ENCODE results near the gene RPTOR. TPM values are rescaled to one million over a fixed set of nuclear protein-coding genes. Genes with fewer than 3 reads are reported as not detected.
A peak's percentile ranks its signal among the peaks of the same experiment; 100 is the strongest.

The RPTOR gene
- polyA plus RNA-seq, 4 donors = 3.2 to 16.5 (median 10.1) TPM

GRCh38 chr17:80978499-80979497, 434.2 kb downstream of the RPTOR start:
- peaks cover 0 to 22% (median 3%) of the 10 kb centered on the region in 3 donors for H3K27me3 ChIP-seq (ENCODE audit: control insufficient read depth in 3 of 3, insufficient read depth in 3 of 3, low read length in 3 of 3)
- H3K4me3 ChIP-seq (ENCODE audit: low read depth in 1 of 3, low read length in 3 of 3) = no peak overlapping the region
- DNase-seq (no peak), FAIRE-seq (no peak)
- no peak overlapping the region for H3K27ac ChIP-seq (ENCODE audit: low read depth in 1 of 3, low read length in 2 of 3)
- no peaks in the 10 kb centered on the region for H3K36me3 ChIP-seq (ENCODE audit: control insufficient read depth in 3 of 3, insufficient read depth in 2 of 3, low read depth in 1 of 3, low read length in 3 of 3)
- no peaks in the 10 kb centered on the region for H3K4me1 ChIP-seq (ENCODE audit: control insufficient read depth in 3 of 3, insufficient read depth in 2 of 3, low read depth in 1 of 3, low read length in 2 of 3)
- whole genome bisulfite sequencing, 3 donors = 82 to 85% (median 82%) methylated on average over 29 to 31 of the region's 31 CpGs
- H3K9me3 ChIP-seq (ENCODE audit: control insufficient read depth in 2 of 2, insufficient read depth in 1 of 2, low read depth in 1 of 2, low read length in 1 of 2) = no peaks in the 10 kb centered on the region

DNA sequence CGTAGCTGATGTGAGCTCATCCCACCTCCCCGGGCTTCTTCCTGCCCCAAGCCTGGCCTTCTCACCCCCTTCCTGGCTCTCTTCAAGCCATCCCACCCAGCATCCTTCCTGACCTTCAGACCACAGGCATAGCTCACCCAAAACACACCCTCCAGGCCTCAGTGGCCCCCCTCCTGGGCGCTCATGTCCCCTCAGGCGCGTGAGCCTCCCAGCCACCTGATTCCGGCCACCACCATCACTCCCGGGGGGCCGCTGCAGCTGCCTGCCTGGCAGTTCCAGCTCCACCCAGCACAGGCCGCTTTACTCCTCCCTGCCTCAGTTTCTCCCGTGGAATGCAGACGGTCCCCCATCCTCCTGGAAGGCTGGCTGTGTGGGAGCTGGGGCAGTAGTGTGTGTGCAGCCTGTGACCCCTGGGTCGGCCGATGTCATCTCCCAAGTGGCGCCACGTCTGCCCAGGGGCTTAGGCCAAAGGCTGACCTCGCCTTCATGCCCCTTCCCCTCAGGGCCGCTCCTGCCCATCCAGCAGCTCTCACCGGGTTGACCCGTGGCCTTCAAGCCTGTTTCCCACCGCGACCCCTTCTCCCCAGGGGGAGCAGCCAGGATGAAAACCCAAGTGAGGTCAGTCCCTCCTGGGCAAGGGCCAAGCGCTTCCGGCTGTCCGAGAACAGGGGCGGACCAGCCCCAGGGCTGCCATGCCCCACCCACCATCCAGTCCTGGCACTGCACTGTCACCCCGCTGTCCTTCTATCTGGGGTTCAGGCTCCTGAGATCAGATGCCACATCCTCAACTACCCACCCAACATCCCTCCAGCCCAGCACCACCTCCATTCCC, 435.1 kb downstream of the RPTOR start:
- Histone ChIP-seq H3K27ac (ENCODE audit: low read depth in 1 of 3, low read length in 2 of 3) (no peak overlapping the region), H3K27me3 (ENCODE audit: control insufficient read depth in 3 of 3, insufficient read depth in 3 of 3, low read length in 3 of 3) (peaks cover 0 to 22% (median 3%) of the 10 kb centered on the region in 3 donors), H3K36me3 (ENCODE audit: control insufficient read depth in 3 of 3, insufficient read depth in 2 of 3, low read depth in 1 of 3, low read length in 3 of 3) (no peaks in the 10 kb centered on the region), H3K9me3 (ENCODE audit: control insufficient read depth in 2 of 2, insufficient read depth in 1 of 2, low read depth in 1 of 2, low read length in 1 of 2) (no peaks in the 10 kb centered on the region), H3K4me3 (ENCODE audit: low read depth in 1 of 3, low read length in 3 of 3) (no peak overlapping the region), H3K4me1 (ENCODE audit: control insufficient read depth in 3 of 3, insufficient read depth in 2 of 3, low read depth in 1 of 3, low read length in 2 of 3) (no peaks in the 10 kb centered on the region)
- no peak for FAIRE-seq
- no peak for DNase-seq
- 82 to 87% (median 82%) methylated on average over 25 to 26 of the region's 26 CpGs for WGBS, 3 donors

DNA sequence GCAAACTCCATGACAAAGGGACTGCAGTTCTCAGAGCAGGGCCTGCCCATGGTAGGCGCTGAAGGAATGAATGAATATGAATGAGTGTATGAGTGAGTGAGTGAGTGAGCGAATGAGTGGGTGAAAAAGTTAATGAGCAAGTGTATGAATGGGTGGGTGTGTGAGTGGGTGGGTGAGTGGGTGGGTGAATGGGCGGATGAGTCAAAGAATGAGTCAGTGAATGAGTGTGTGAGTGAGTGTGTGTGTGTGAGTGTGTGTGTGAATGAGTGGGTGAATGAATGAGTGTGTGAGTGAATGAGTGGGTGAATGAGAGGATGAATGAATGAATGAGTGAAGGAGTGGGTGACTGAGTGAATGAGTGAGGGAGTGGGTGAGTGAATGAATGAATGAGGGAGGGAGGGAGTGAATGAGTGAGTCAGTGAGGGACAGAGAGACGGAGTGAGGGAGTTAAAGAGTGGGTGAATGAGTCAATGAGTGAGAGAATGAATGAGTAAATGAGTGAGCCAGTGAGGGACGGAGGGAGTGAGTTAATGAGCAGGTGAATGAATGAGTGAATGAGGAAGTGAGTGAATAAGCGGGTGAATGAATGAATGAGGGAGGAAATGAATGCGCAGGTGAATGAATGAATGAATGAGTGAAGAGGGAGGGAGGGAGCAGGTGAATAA, 435.9 kb downstream of the RPTOR start:
- Histone ChIP-seq H3K9me3 (ENCODE audit: control insufficient read depth in 2 of 2, insufficient read depth in 1 of 2, low read depth in 1 of 2, low read length in 1 of 2) (no peaks in the 10 kb centered on the region), H3K36me3 (ENCODE audit: control insufficient read depth in 3 of 3, insufficient read depth in 2 of 3, low read depth in 1 of 3, low read length in 3 of 3) (no peaks in the 10 kb centered on the region), H3K27me3 (ENCODE audit: control insufficient read depth in 3 of 3, insufficient read depth in 3 of 3, low read length in 3 of 3) (peaks cover 0 to 22% (median 3%) of the 10 kb centered on the region in 3 donors), H3K4me1 (ENCODE audit: control insufficient read depth in 3 of 3, insufficient read depth in 2 of 3, low read depth in 1 of 3, low read length in 2 of 3) (no peaks in the 10 kb centered on the region), H3K27ac (ENCODE audit: low read depth in 1 of 3, low read length in 2 of 3) (no peak overlapping the region), H3K4me3 (ENCODE audit: low read depth in 1 of 3, low read length in 3 of 3) (no peak overlapping the region)
- FAIRE-seq = no peak
- DNase-seq = no peak
- WGBS, 3 donors = 36 to 56% (median 48%) methylated on average over 6 to 7 of the region's 7 CpGs

- DNase-seq (peak in 1 of 2 donors; percentile 30), FAIRE-seq (no peak)
- Histone ChIP-seq H3K9me3 (ENCODE audit: control insufficient read depth in 2 of 2, insufficient read depth in 1 of 2, low read depth in 1 of 2, low read length in 1 of 2) (no peaks in the 10 kb centered on the region), H3K36me3 (ENCODE audit: control insufficient read depth in 3 of 3, insufficient read depth in 2 of 3, low read depth in 1 of 3, low read length in 3 of 3) (no peaks in the 10 kb centered on the region), H3K27me3 (ENCODE audit: control insufficient read depth in 3 of 3, insufficient read depth in 3 of 3, low read length in 3 of 3) (peaks cover 0 to 22% (median 3%) of the 10 kb centered on the region in 3 donors), H3K4me1 (ENCODE audit: control insufficient read depth in 3 of 3, insufficient read depth in 2 of 3, low read depth in 1 of 3, low read length in 2 of 3) (no peaks in the 10 kb centered on the region), H3K27ac (ENCODE audit: low read depth in 1 of 3, low read length in 2 of 3) (no peak overlapping the region), H3K4me3 (ENCODE audit: low read depth in 1 of 3, low read length in 3 of 3) (no peak overlapping the region)
- WGBS, 3 donors = 5 to 12% (median 7%) methylated on average over 19 to 65 of the region's 65 CpGs
Measured at GRCh38 chr17:80981062-80981902, 436.6 kb downstream of the RPTOR start.

DNA sequence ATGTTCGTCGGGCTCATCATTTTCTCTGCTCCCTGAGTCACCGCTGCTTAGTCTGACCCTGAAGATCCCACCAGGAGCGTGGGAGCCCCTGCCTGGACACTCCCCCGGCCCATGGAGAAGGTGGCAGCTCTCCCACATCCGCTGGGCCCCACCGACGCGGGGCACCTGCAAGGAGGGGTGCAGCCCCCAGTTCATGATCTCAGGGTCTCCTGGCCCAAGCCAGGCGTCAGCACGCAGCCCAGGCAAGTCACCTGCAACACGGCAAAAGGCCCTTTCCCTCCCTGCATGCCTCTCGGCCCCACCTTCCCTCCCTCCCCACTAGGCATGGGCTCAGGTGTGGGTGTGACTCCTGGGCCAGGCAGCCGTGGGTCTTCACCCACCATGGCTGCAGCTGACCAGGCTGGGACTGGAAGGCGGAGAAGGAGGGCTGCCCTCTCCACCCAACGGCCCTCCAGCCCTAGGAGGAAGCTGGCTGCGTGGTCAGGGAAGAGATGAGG, 437.3 kb downstream of the RPTOR start:
- Histone ChIP-seq H3K9me3 (ENCODE audit: control insufficient read depth in 2 of 2, insufficient read depth in 1 of 2, low read depth in 1 of 2, low read length in 1 of 2) (no peaks in the 10 kb centered on the region), H3K36me3 (ENCODE audit: control insufficient read depth in 3 of 3, insufficient read depth in 2 of 3, low read depth in 1 of 3, low read length in 3 of 3) (no peaks in the 10 kb centered on the region), H3K4me3 (ENCODE audit: low read depth in 1 of 3, low read length in 3 of 3) (no peak overlapping the region), H3K4me1 (ENCODE audit: control insufficient read depth in 3 of 3, insufficient read depth in 2 of 3, low read depth in 1 of 3, low read length in 2 of 3) (no peaks in the 10 kb centered on the region), H3K27me3 (ENCODE audit: control insufficient read depth in 3 of 3, insufficient read depth in 3 of 3, low read length in 3 of 3) (peaks cover 0 to 24% (median 3%) of the 10 kb centered on the region in 3 donors), H3K27ac (ENCODE audit: low read depth in 1 of 3, low read length in 2 of 3) (no peak overlapping the region)
- WGBS, 3 donors = 57 to 62% (median 58%) methylated on average over 16 to 17 of the region's 17 CpGs
- FAIRE-seq = no peak
- no peak for DNase-seq

GRCh38 chr17:80982426-80982974, 437.9 kb downstream of the RPTOR start:
- Histone ChIP-seq H3K27me3 (ENCODE audit: control insufficient read depth in 3 of 3, insufficient read depth in 3 of 3, low read length in 3 of 3) (peaks cover 0 to 24% (median 3%) of the 10 kb centered on the region in 3 donors), H3K4me3 (ENCODE audit: low read depth in 1 of 3, low read length in 3 of 3) (no peak overlapping the region), H3K36me3 (ENCODE audit: control insufficient read depth in 3 of 3, insufficient read depth in 2 of 3, low read depth in 1 of 3, low read length in 3 of 3) (no peaks in the 10 kb centered on the region), H3K27ac (ENCODE audit: low read depth in 1 of 3, low read length in 2 of 3) (no peak overlapping the region), H3K4me1 (ENCODE audit: control insufficient read depth in 3 of 3, insufficient read depth in 2 of 3, low read depth in 1 of 3, low read length in 2 of 3) (no peaks in the 10 kb centered on the region), H3K9me3 (ENCODE audit: control insufficient read depth in 2 of 2, insufficient read depth in 1 of 2, low read depth in 1 of 2, low read length in 1 of 2) (no peaks in the 10 kb centered on the region)
- FAIRE-seq (no peak), DNase-seq (no peak)
- 71 to 81% (median 71%) methylated on average over 16 to 17 of the region's 17 CpGs for WGBS, 3 donors

DNA sequence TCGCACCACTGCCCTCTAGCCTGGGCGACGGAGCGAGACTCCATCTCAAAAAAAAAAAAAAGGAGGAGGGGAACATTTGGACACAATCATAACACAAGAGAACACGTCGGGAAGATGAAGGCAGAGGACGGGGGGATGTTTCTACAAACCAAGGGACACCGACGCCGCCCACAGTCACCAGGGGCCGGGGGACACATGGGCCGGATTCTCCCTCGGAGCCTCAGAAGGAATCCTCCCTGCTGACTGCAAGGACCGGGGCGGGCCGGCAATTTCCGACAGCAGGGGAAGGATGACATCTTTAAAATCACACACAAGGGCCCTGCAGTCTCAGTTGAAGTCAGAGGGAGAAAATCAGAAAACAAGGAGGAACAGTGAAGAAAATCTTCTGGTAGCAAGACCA, 438.9 kb downstream of the RPTOR start:
- DNase-seq (no peak), FAIRE-seq (no peak)
- WGBS, 3 donors = 77 to 81% (median 78%) methylated on average over 17 of the region's 17 CpGs
- H3K36me3 ChIP-seq (ENCODE audit: control insufficient read depth in 3 of 3, insufficient read depth in 2 of 3, low read depth in 1 of 3, low read length in 3 of 3) = no peaks in the 10 kb centered on the region
- H3K27me3 ChIP-seq (ENCODE audit: control insufficient read depth in 3 of 3, insufficient read depth in 3 of 3, low read length in 3 of 3) = peaks cover 0 to 32% (median 3%) of the 10 kb centered on the region in 3 donors
- no peak overlapping the region for H3K4me3 ChIP-seq (ENCODE audit: low read depth in 1 of 3, low read length in 3 of 3)
- H3K4me1 ChIP-seq (ENCODE audit: control insufficient read depth in 3 of 3, insufficient read depth in 2 of 3, low read depth in 1 of 3, low read length in 2 of 3) = no peaks in the 10 kb centered on the region
- H3K9me3 ChIP-seq (ENCODE audit: control insufficient read depth in 2 of 2, insufficient read depth in 1 of 2, low read depth in 1 of 2, low read length in 1 of 2) = no peaks in the 10 kb centered on the region
- H3K27ac ChIP-seq (ENCODE audit: low read depth in 1 of 3, low read length in 2 of 3) = no peak overlapping the region

All from small intestine (tissue), 7 donors.